H9 (cell line): ENCODE data around the gene ALDH1A1. TPM values are rescaled to one million over a fixed set of nuclear protein-coding genes. Genes with fewer than 3 reads are reported as not detected.

ENCODE experiments used
- DNase-seq: peaks from one replicate; pipeline ENCODE4 v3.0.0-alpha.2; 2017
- H2AFZ ChIP-seq: one replicate; pipeline ENCODE4 v1.6.1; 2013; ENCODE audit warnings: mild to moderate bottlenecking, low read length, control low read depth, moderate library complexity
- H2AK5ac ChIP-seq: 2 replicates; pipeline ENCODE4 v1.6.1; 2013; ENCODE audit warnings: low read length, control low read depth, mixed read lengths; ENCODE audit not compliant: insufficient read length
- H2BK120ac ChIP-seq: one replicate; pipeline ENCODE4 v1.6.1; 2013; ENCODE audit warnings: low read depth, mild to moderate bottlenecking, low read length, control low read depth, inconsistent platforms; ENCODE audit not compliant: poor library complexity, severe bottlenecking
- H2BK12ac ChIP-seq: 2 replicates; pipeline ENCODE4 v1.6.1; 2013; ENCODE audit warnings: low read length, control low read depth, mixed read lengths, low read depth; ENCODE audit not compliant: insufficient read length
- H2BK15ac ChIP-seq: 2 replicates; pipeline ENCODE4 v1.6.1; 2013; ENCODE audit warnings: low read depth, low read length, control low read depth
- H2BK20ac ChIP-seq: one replicate; pipeline ENCODE4 v1.6.1; 2013; ENCODE audit warnings: low read depth, mild to moderate bottlenecking, low read length, control low read depth, inconsistent platforms; ENCODE audit not compliant: poor library complexity, severe bottlenecking
- H2BK5ac ChIP-seq: 2 replicates; pipeline ENCODE4 v1.6.1; 2013; ENCODE audit warnings: low read length, control low read depth, mixed read lengths; ENCODE audit not compliant: insufficient read length
- H3K14ac ChIP-seq: 2 replicates; pipeline ENCODE4 v1.6.1; 2013; ENCODE audit warnings: low read length, control low read depth; ENCODE audit not compliant: insufficient read depth
- H3K18ac ChIP-seq: 2 replicates; pipeline ENCODE4 v1.6.1; 2013; ENCODE audit warnings: low read depth, mild to moderate bottlenecking, mixed read lengths, low read length, control low read depth; ENCODE audit not compliant: insufficient read length
- H3K23ac ChIP-seq: 2 replicates; pipeline ENCODE4 v1.6.1; 2013; ENCODE audit warnings: low read length, control low read depth, mixed read lengths, low read depth; ENCODE audit not compliant: insufficient read length
- H3K23me2 ChIP-seq: 2 replicates; pipeline ENCODE4 v1.6.1; 2013; ENCODE audit warnings: low read depth, mild to moderate bottlenecking, mixed read lengths, low read length, control low read depth; ENCODE audit not compliant: insufficient read length, poor library complexity, severe bottlenecking
- H3K27ac ChIP-seq: 2 replicates; pipeline ENCODE4 v1.5.1; 2013; ENCODE audit warnings: low read length, control low read depth, mixed read lengths, low read depth; ENCODE audit not compliant: insufficient read length
- H3K27me3 ChIP-seq: 2 replicates; pipeline ENCODE4 v1.6.1; 2013; ENCODE audit warnings: low read length, control low read depth, inconsistent platforms; ENCODE audit not compliant: insufficient read depth
- H3K4ac ChIP-seq: 2 replicates; pipeline ENCODE4 v1.6.1; 2013; ENCODE audit warnings: low read depth, mild to moderate bottlenecking, control low read depth, inconsistent platforms, low read length, moderate library complexity
- H3K4me1 ChIP-seq: 2 replicates; pipeline ENCODE4 v1.6.1; 2013; ENCODE audit warnings: low read length, control low read depth, inconsistent platforms; ENCODE audit not compliant: insufficient read depth
- H3K4me2 ChIP-seq: 2 replicates; pipeline ENCODE4 v1.6.1; 2013; ENCODE audit warnings: low read length, control low read depth, mixed read lengths; ENCODE audit not compliant: insufficient read length, insufficient read depth
- H3K56ac ChIP-seq: 2 replicates; pipeline ENCODE4 v1.6.1; 2013; ENCODE audit warnings: low read depth, mild to moderate bottlenecking, mixed read lengths, low read length, control low read depth; ENCODE audit not compliant: insufficient read length
- H3K79me1 ChIP-seq: 2 replicates; pipeline ENCODE4 v1.6.1; 2013; ENCODE audit warnings: low read depth, mild to moderate bottlenecking, moderate library complexity, low read length, control low read depth, inconsistent platforms; ENCODE audit not compliant: insufficient read depth, poor library complexity, severe bottlenecking
- H3K79me2 ChIP-seq: 2 replicates; pipeline ENCODE4 v1.6.1; 2013; ENCODE audit warnings: low read length, control low read depth, inconsistent platforms; ENCODE audit not compliant: insufficient read depth
- H3K9ac ChIP-seq: 2 replicates; pipeline ENCODE4 v1.6.1; 2013; ENCODE audit warnings: low read length, control low read depth, mixed read lengths; ENCODE audit not compliant: insufficient read length; ENCODE audit errors: extremely low read depth
- H3K9me3 ChIP-seq: one replicate; pipeline ENCODE4 v1.6.1; 2013; ENCODE audit warnings: low read depth, low read length, inconsistent platforms; ENCODE audit not compliant: control insufficient read depth
- H3T11ph ChIP-seq: one replicate; pipeline ENCODE4 v1.6.1; 2013; ENCODE audit warnings: mild to moderate bottlenecking, low read length, control low read depth, inconsistent platforms
- H4K20me1 ChIP-seq: one replicate; pipeline ENCODE4 v1.6.1; 2013; ENCODE audit not compliant: control insufficient read depth, insufficient read length, insufficient read depth
- H4K5ac ChIP-seq: 2 replicates; pipeline ENCODE4 v1.6.1; 2013; ENCODE audit warnings: low read depth, mild to moderate bottlenecking, mixed read lengths, low read length, control low read depth; ENCODE audit not compliant: insufficient read length
- H4K8ac ChIP-seq: replicated peaks from 2 replicates; pipeline ENCODE4 v1.6.1; 2013; ENCODE audit warnings: low read length, control low read depth, mixed read lengths, low read depth; ENCODE audit not compliant: insufficient read length
- H4K91ac ChIP-seq: 2 replicates; pipeline ENCODE4 v1.6.1; 2013; ENCODE audit warnings: low read depth, mild to moderate bottlenecking, moderate library complexity, mixed read lengths, low read length, control low read depth; ENCODE audit not compliant: insufficient read length
- H3K27ac Mint-ChIP-seq, 3 experiments: 2 replicates in 2 of 3; 3 replicates in 1 of 3; pipeline ENCODE4 v1.8.0; 2020 to 2021; ENCODE audit warnings: mixed read lengths in 3 of 3, mild to moderate bottlenecking in 1 of 3, moderate library complexity in 1 of 3
- H3K27me3 Mint-ChIP-seq: 2 replicates; pipeline ENCODE4 v1.8.0; 2021; ENCODE audit warnings: low read depth, mild to moderate bottlenecking, moderate library complexity, mixed read lengths
- H3K36me3 Mint-ChIP-seq, 3 experiments: 2 replicates in 2 of 3; 3 replicates in 1 of 3; pipeline ENCODE4 v1.8.0; 2020 to 2021; ENCODE audit warnings: low read depth in 3 of 3, mixed read lengths in 3 of 3; ENCODE audit not compliant: insufficient read depth in 1 of 3
- H3K4me1 Mint-ChIP-seq, 2 experiments: 2 replicates each; pipeline ENCODE4 v1.8.0; 2020; ENCODE audit warnings: mixed read lengths in 2 of 2
- H3K4me3 Mint-ChIP-seq, 2 experiments: 2 replicates in 1 of 2; 3 replicates in 1 of 2; pipeline ENCODE4 v1.8.0; 2020 to 2021; ENCODE audit warnings: mild to moderate bottlenecking in 2 of 2, mixed read lengths in 2 of 2, moderate library complexity in 1 of 2
- H3K9me3 Mint-ChIP-seq, 2 experiments: 2 replicates in 1 of 2; 3 replicates in 1 of 2; pipeline ENCODE4 v1.8.0; 2020; ENCODE audit warnings: mild to moderate bottlenecking in 2 of 2, mixed read lengths in 2 of 2, moderate library complexity in 1 of 2
- WGBS: extraction: QIAGEN DNeasy Blood & Tissue Kit; methylation state at CpG from one replicate; pipeline ENCODE4 v1.1.7; 2013; ENCODE audit warnings: missing lambda C conversion rate, low lambda C conversion rate, mixed read lengths; ENCODE audit not compliant: insufficient read length; ENCODE audit errors: extremely low coverage; 5-methylcytosine and 5-hydroxymethylcytosine counted together
- total RNA-seq: library from RNA; stranded (reverse); gene quantifications from 2 replicates; pipeline ENCODE4 v1.2.1, GENCODE V29; 2021
- TF ChIP-seq, protein P1 (sequence below): fragments of 200-600 bp; sonication (generic); conservative IDR thresholded peaks from 3 replicates; pipeline ENCODE4 v1.8.0; 2021; ENCODE audit warnings: antibody characterized with exemption, mild to moderate bottlenecking

The ALDH1A1 gene
- total RNA-seq, 1 experiment from 2014 or later = 1.1 TPM

DNA sequence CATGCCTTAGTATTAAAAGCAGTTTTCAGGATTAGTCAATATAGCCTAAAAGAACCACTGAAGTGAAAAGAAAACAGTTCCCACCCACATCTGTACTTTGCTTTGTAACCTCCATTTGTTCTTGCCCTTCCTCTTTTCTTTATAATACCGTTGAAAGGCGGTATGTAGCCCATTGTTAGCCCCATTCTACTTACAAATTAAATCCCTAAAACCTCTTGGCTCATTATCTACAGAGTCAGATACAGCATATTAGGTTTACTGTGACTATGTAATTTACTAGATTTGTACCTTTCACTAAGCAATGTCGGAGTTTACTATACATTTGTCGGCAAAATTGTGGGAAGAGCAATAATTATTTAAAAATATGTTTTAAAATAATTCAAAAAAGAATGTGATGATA, 17.3 kb downstream of the ALDH1A1 start:
- Histone ChIP-seq H2AK5ac (no peak overlapping the region), H3K9me3 (no peaks in the 10 kb centered on the region), H2BK120ac (no peak overlapping the region), H3K79me1 (no peaks in the 10 kb centered on the region), H3K79me2 (no peaks in the 10 kb centered on the region), H3K14ac (no peak overlapping the region), H3T11ph (no peak overlapping the region), H3K4ac (no peak overlapping the region), H3K4me1 (no peaks in the 10 kb centered on the region), H3K27ac (no peak overlapping the region), H3K23me2 (no peaks in the 10 kb centered on the region), H2BK20ac (no peak overlapping the region), H4K8ac (no peak overlapping the region), H3K9ac (no peak overlapping the region), H3K23ac (no peak overlapping the region), H3K18ac (no peak overlapping the region), H3K4me2 (no peak overlapping the region), H3K56ac (no peak overlapping the region), H4K20me1 (no peaks in the 10 kb centered on the region), H2AFZ (no peak overlapping the region), H2BK5ac (no peak overlapping the region), H4K5ac (no peak overlapping the region), H3K27me3 (no peaks in the 10 kb centered on the region), H2BK15ac (no peak overlapping the region), H2BK12ac (no peak overlapping the region), H4K91ac (no peak overlapping the region)
- no peaks in the 10 kb centered on the region for H3K36me3 Mint-ChIP-seq
- H3K27me3 Mint-ChIP-seq = no peaks in the 10 kb centered on the region
- no peaks in the 10 kb centered on the region for H3K9me3 Mint-ChIP-seq
- no peak for DNase-seq
- H3K4me3 Mint-ChIP-seq = no peak overlapping the region
- no peak overlapping the region for H3K27ac Mint-ChIP-seq
- H3K4me1 Mint-ChIP-seq = peaks cover 0 to 4% of the 10 kb centered on the region in 2 experiments; a peak in 1 of 4 replicates
- no CpG with 5 or more reads among the region's 4 CpGs for WGBS
- TF ChIP-seq, protein P1, sequence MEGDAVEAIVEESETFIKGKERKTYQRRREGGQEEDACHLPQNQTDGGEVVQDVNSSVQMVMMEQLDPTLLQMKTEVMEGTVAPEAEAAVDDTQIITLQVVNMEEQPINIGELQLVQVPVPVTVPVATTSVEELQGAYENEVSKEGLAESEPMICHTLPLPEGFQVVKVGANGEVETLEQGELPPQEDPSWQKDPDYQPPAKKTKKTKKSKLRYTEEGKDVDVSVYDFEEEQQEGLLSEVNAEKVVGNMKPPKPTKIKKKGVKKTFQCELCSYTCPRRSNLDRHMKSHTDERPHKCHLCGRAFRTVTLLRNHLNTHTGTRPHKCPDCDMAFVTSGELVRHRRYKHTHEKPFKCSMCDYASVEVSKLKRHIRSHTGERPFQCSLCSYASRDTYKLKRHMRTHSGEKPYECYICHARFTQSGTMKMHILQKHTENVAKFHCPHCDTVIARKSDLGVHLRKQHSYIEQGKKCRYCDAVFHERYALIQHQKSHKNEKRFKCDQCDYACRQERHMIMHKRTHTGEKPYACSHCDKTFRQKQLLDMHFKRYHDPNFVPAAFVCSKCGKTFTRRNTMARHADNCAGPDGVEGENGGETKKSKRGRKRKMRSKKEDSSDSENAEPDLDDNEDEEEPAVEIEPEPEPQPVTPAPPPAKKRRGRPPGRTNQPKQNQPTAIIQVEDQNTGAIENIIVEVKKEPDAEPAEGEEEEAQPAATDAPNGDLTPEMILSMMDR = no peak
